Measurements from ENCODE around the gene RPL18A. TPM values are rescaled to one million over a fixed set of nuclear protein-coding genes. Genes with fewer than 3 reads are reported as not detected.

The RPL18A gene
- total and polyA plus RNA-seq, 4 donors, result 422 to 1,388 (median 949) TPM

DNA sequence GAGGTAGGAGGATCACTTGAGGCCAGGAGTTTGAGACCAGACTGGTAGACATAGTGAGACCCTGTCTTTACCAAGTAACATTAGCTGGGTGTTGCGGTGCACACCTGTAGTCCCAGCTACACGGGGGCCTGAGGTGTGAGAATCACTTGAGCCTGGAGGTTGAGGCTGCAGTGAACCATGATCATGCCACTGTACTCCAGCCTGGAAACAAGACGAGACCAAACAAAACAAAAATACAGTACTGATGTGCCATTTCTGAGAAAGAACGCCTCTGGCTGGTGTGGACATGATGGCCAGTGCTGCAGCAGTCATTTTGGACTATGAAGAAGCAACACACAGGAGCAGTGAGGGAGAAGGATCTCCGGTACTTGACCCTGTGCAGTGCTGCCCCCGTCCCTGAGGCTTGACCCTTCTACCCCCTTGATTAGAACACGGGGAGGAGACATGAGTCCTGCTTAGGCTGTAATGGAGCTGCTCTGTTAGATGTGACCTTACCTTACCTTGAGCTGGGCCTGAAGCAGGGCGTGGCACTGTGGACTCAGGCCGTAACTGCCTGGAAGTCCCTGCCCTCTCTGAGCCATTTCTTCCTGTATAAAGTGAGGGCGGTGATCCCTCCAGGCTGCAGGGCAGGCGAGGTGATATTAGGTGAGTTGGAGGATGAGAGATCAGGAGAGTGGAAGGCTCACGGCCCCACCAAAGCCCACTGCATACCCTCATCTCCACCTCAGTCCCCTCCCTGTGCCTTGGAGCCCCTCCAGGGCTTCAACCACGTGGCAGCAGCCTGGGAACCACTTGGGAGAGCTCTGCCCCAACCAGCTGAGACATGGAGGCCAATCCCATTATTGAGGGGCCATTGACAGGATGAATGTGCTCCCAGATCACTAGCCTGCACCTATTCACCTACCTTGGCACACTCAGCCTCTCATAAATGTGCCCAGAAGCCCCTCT, 5.9 kb downstream of the RPL18A start:
- WGBS (ENCODE audit: insufficient coverage), result 75% methylated on average over 7 of the region's 13 CpGs
- Histone ChIP-seq H3K9me3 (ENCODE audit: control insufficient read depth, insufficient read depth, low read length) (no peaks in the 10 kb centered on the region), H3K4me3 (ENCODE audit: low read depth, low read length) (no peak overlapping the region), H3K36me3 (ENCODE audit: control insufficient read depth, insufficient read depth, low read length) (peaks cover 62% of the 10 kb centered on the region), H3K4me1 (ENCODE audit: control insufficient read depth, insufficient read depth, low read length) (peaks cover 13% of the 10 kb centered on the region), H3K27ac (ENCODE audit: low read depth, low read length) (no peak overlapping the region), H3K27me3 (ENCODE audit: control insufficient read depth, insufficient read depth, low read length) (peaks cover 23% of the 10 kb centered on the region)
- DNase-seq (ENCODE audit: low read depth in 4 of 6, low spot score in 6 of 6), result no peak

DNA sequence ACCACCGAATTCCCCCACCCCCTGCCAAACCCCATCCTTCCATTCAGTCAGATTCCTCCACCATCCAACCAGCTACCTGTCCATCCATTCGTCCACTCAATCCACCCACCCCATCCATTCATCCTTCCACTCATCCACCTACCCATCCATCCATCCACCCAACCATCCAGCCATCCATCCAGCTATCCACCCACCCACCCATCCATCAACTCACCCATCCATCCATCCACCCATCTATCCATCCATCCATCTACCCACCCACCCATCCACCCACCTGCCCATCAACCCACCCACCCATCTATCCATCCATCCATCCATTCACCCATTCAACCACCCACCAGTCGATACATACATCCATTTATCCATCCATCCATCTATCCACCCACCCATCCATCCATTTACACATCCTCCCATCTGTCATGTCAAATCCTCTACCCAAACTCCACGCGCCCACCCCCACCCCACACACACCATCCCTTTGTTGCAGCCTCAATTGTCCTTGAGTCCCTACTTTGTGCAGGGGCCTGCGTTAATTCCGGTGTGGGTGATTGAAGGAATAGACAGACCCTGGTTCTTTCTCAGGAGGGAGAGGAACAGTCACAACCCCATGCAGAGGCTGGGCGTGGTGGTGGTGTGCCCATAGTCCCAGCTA, 6.7 kb downstream of the RPL18A start:
- Histone ChIP-seq H3K36me3 (ENCODE audit: control insufficient read depth, insufficient read depth, low read length) (peaks cover 57% of the 10 kb centered on the region), H3K27me3 (ENCODE audit: control insufficient read depth, insufficient read depth, low read length) (peaks cover 31% of the 10 kb centered on the region), H3K27ac (ENCODE audit: low read depth, low read length) (no peak overlapping the region), H3K4me1 (ENCODE audit: control insufficient read depth, insufficient read depth, low read length) (peaks cover 5% of the 10 kb centered on the region), H3K9me3 (ENCODE audit: control insufficient read depth, insufficient read depth, low read length) (no peaks in the 10 kb centered on the region), H3K4me3 (ENCODE audit: low read depth, low read length) (no peak overlapping the region)
- 85% methylated on average over 3 of the region's 8 CpGs for WGBS (ENCODE audit: insufficient coverage)
- no peak for DNase-seq (ENCODE audit: low read depth in 4 of 6, low spot score in 6 of 6)

DNA sequence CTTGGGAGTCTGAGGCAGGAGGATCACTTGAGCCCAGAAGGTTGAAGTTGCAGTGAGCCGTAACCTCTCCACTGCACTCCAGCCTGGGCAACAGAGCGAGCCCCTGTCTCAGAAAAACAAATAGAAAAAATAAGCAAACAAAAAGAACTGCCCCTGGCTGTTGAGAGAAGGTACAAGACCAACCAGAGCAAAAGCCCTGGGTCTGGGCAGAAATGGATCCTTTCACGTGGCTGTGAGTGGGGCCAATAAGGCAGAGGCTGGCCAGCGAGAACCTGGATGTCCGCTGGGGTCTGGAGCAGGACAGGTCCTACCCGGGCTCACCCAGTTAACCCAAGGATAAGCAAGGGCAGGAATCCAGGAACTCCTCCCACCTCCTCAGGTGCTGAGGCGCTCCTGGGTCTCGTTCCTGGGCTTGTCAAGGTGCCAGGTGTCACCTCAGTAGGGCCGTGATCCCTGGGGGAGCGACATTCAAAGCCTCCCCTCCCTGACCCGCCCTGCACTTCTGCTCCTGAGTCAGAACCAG, 7.3 kb downstream of the RPL18A start:
- no peaks in the 10 kb centered on the region for H3K4me1 ChIP-seq (ENCODE audit: control insufficient read depth, insufficient read depth, low read length)
- DNase-seq (ENCODE audit: low read depth in 4 of 6, low spot score in 6 of 6), result no peak
- peaks cover 36% of the 10 kb centered on the region for H3K27me3 ChIP-seq (ENCODE audit: control insufficient read depth, insufficient read depth, low read length)
- H3K36me3 ChIP-seq (ENCODE audit: control insufficient read depth, insufficient read depth, low read length), result peaks cover 51% of the 10 kb centered on the region
- H3K9me3 ChIP-seq (ENCODE audit: control insufficient read depth, insufficient read depth, low read length), result no peaks in the 10 kb centered on the region
- no peak overlapping the region for H3K27ac ChIP-seq (ENCODE audit: low read depth, low read length)
- WGBS (ENCODE audit: insufficient coverage), result 71% methylated on average over 8 of the region's 11 CpGs
- no peak overlapping the region for H3K4me3 ChIP-seq (ENCODE audit: low read depth, low read length)

DNA sequence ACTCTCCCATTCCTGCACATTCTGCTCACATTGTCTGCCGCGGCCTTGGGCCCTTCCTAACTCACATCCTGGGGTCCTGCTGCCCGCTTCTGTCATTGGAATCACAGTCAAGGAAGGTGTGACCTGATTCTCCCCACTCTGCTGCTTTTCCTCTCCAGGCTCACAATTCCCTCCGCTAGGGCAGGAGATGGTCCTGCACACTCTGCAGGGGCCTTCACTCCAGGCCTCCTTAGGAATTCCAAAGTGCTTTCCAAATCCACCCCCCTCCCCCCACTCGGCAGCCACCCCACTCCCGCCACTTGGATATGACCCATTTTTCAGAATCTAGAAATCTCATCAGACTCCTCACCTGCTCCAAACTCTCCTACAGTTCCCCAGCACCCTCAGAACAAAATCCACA, 9.0 kb downstream of the RPL18A start:
- 43% methylated on average over 4 of the region's 6 CpGs for WGBS (ENCODE audit: insufficient coverage)

DNA sequence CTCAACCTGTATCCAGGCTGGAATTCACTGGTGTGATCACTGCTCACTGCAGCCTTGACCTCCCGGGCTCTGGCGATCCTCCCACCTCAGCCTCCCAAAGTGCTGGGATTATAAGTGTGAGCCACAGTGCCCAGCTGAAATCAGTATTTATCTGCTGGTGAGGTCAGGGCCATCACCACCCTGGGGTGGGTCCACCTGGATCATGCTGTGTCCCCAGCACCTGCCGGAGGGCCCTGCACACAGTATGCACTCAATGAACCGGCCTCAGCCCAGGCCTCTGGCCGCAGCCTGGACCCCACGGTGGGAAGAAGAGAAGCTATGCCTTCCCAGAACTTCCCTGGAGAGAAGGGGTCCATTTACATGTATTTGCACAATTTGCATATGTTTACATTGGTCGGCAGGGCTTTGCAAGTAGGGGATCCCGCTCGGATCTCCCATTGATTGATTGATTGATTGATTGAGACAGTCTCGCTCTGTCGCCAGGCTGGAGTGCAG, 9.5 kb downstream of the RPL18A start:
- Histone ChIP-seq H3K4me3 (ENCODE audit: low read depth, low read length) (no peak overlapping the region), H3K9me3 (ENCODE audit: control insufficient read depth, insufficient read depth, low read length) (no peaks in the 10 kb centered on the region), H3K36me3 (ENCODE audit: control insufficient read depth, insufficient read depth, low read length) (peaks cover 30% of the 10 kb centered on the region), H3K27ac (ENCODE audit: low read depth, low read length) (no peak overlapping the region), H3K27me3 (ENCODE audit: control insufficient read depth, insufficient read depth, low read length) (peaks cover 56% of the 10 kb centered on the region), H3K4me1 (ENCODE audit: control insufficient read depth, insufficient read depth, low read length) (peaks cover 11% of the 10 kb centered on the region)
- WGBS (ENCODE audit: insufficient coverage), result 18% methylated on average over 4 of the region's 11 CpGs
- DNase-seq (ENCODE audit: low read depth in 4 of 6, low spot score in 6 of 6), result no peak

More for the DNA sequence above, 9.0 kb downstream of the RPL18A start:
- H3K9me3 ChIP-seq (ENCODE audit: control insufficient read depth, insufficient read depth, low read length), result no peaks in the 10 kb centered on the region
- H3K36me3 ChIP-seq (ENCODE audit: control insufficient read depth, insufficient read depth, low read length), result peaks cover 35% of the 10 kb centered on the region
- no peak for DNase-seq (ENCODE audit: low read depth in 4 of 6, low spot score in 6 of 6)
- H3K4me3 ChIP-seq (ENCODE audit: low read depth, low read length), result no peak overlapping the region
- H3K27ac ChIP-seq (ENCODE audit: low read depth, low read length), result no peak overlapping the region
- peaks cover 7% of the 10 kb centered on the region for H3K4me1 ChIP-seq (ENCODE audit: control insufficient read depth, insufficient read depth, low read length)
- peaks cover 52% of the 10 kb centered on the region for H3K27me3 ChIP-seq (ENCODE audit: control insufficient read depth, insufficient read depth, low read length)

DNA sequence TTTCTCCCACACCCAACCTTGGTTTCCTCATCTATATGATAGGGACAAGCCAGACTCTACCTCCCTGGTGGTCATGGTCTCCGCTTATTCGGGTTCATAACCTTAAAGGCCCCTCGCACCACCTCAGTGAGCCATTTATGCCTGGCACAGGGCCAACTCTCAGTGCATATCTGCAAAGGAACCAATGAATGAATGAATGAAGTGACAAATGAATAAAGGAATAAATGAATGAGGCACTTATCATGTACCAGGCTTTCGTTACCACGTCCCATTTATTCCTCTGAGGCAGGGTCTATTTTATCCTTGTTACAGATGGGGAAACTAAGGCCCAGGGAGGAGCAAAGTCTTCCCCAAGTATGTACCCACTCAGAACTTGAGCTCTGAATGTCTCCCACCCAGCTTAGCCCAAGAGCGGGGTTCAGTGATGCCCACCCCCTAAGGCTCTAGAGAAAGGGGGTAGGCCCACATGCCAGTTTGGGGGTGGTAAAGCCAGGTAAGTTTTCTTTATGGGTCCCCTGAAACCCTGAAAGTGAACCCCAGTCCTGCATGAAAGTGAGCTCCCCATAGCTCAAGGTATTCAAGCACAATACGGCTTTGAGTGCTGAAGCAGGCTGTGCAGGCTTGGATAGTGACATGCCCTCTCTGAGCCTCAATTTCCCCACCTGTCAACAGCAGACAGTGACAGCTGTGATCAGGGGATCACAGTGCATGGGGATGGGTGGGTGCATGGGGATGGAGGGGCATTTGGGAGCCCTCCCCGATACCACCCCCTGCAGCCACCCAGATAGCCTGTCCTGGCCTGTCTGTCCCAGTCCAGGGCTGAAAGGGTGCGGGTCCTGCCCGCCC, 11.5 kb downstream of the RPL18A start:
- no peak overlapping the region for H3K4me3 ChIP-seq (ENCODE audit: low read depth, low read length)
- peaks cover 65% of the 10 kb centered on the region for H3K27me3 ChIP-seq (ENCODE audit: control insufficient read depth, insufficient read depth, low read length)
- DNase-seq (ENCODE audit: low read depth in 4 of 6, low spot score in 6 of 6), result no peak
- H3K9me3 ChIP-seq (ENCODE audit: control insufficient read depth, insufficient read depth, low read length), result no peaks in the 10 kb centered on the region
- no peak overlapping the region for H3K27ac ChIP-seq (ENCODE audit: low read depth, low read length)
- peaks cover 11% of the 10 kb centered on the region for H3K4me1 ChIP-seq (ENCODE audit: control insufficient read depth, insufficient read depth, low read length)
- WGBS (ENCODE audit: insufficient coverage), result 25% methylated on average over 4 of the region's 10 CpGs
- peaks cover 9% of the 10 kb centered on the region for H3K36me3 ChIP-seq (ENCODE audit: control insufficient read depth, insufficient read depth, low read length)

DNA sequence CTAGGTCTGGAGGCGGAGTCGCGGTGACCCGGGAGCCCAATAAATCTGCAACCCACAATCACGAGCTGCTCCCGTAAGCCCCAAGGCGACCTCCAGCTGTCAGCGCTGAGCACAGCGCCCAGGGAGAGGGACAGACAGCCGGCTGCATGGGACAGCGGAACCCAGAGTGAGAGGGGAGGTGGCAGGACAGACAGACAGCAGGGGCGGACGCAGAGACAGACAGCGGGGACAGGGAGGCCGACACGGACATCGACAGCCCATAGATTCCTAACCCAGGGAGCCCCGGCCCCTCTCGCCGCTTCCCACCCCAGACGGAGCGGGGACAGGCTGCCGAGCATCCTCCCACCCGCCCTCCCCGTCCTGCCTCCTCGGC, 12.2 kb downstream of the RPL18A start, which contains the start of gene SLC5A5:
Gene SLC5A5, plus strand, starts transcription at position 68 of the 373 bp plus-strand sequence. CDS start 375 bp downstream, outside the sequence.
- DNase-seq (ENCODE audit: low read depth in 4 of 6, low spot score in 6 of 6), result no peak
- H3K27ac ChIP-seq (ENCODE audit: low read depth, low read length), result no peak within 1 kb of the TSS
- peaks cover 8% of the 10 kb centered on the region for H3K36me3 ChIP-seq (ENCODE audit: control insufficient read depth, insufficient read depth, low read length)
- peaks cover 11% of the 10 kb centered on the region for H3K4me1 ChIP-seq (ENCODE audit: control insufficient read depth, insufficient read depth, low read length)
- H3K27me3 ChIP-seq (ENCODE audit: control insufficient read depth, insufficient read depth, low read length), result peaks cover 65% of the 10 kb centered on the region
- H3K4me3 ChIP-seq (ENCODE audit: low read depth, low read length), result no peak within 1 kb of the TSS
- no peaks in the 10 kb centered on the region for H3K9me3 ChIP-seq (ENCODE audit: control insufficient read depth, insufficient read depth, low read length)
- under 1% methylated on average over 24 of the region's 26 CpGs for WGBS (ENCODE audit: insufficient coverage)

DNA sequence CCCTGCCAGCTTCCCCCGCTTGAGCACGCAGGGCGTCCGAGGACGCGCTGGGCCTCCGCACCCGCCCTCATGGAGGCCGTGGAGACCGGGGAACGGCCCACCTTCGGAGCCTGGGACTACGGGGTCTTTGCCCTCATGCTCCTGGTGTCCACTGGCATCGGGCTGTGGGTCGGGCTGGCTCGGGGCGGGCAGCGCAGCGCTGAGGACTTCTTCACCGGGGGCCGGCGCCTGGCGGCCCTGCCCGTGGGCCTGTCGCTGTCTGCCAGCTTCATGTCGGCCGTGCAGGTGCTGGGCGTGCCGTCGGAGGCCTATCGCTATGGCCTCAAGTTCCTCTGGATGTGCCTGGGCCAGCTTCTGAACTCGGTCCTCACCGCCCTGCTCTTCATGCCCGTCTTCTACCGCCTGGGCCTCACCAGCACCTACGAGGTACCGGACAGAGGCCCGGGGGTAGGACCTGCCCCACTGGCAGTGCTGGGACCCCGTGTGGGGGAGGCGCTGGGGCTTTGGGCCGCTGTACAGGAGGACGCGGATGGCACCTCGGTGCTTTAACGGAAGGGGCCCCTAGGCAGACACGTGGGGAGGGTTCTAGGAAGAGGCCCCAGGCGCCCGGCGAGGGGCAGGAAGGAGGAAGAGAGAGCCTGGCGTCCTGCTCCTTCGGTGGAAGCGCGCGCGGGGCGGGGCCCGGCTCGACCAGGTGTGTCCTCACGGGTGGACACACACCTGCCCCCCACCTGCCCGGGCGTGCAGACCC, 12.7 kb downstream of the RPL18A start:
- peaks cover 4% of the 10 kb centered on the region for H3K36me3 ChIP-seq (ENCODE audit: control insufficient read depth, insufficient read depth, low read length)
- WGBS (ENCODE audit: insufficient coverage), result 8% methylated on average over 61 of the region's 61 CpGs
- H3K27ac ChIP-seq (ENCODE audit: low read depth, low read length), result no peak overlapping the region
- peaks cover 65% of the 10 kb centered on the region for H3K27me3 ChIP-seq (ENCODE audit: control insufficient read depth, insufficient read depth, low read length)
- no peaks in the 10 kb centered on the region for H3K9me3 ChIP-seq (ENCODE audit: control insufficient read depth, insufficient read depth, low read length)
- peaks cover 11% of the 10 kb centered on the region for H3K4me1 ChIP-seq (ENCODE audit: control insufficient read depth, insufficient read depth, low read length)
- no peak overlapping the region for H3K4me3 ChIP-seq (ENCODE audit: low read depth, low read length)
- DNase-seq (ENCODE audit: low read depth in 4 of 6, low spot score in 6 of 6), result no peak
